Neural progenitor cell (in vitro differentiated cells): ENCODE results near the gene GFOD1. TPM values are rescaled to one million over a fixed set of nuclear protein-coding genes. Genes with fewer than 3 reads are reported as not detected.

ENCODE experiments used
- DNase-seq: peaks from one replicate; pipeline ENCODE4 v3.0.0-alpha.2; 2016; ENCODE audit warnings: low spot score
- H2AFZ ChIP-seq: fragments of 200-600 bp; sonication (generic); replicated peaks from 2 replicates; pipeline ENCODE4 v1.6.1; 2016; ENCODE audit warnings: antibody characterized with exemption
- H3F3A ChIP-seq: fragments of 200-600 bp; sonication (generic); 2 replicates; pipeline ENCODE4 v1.6.1; 2016; ENCODE audit warnings: antibody characterized with exemption, low read depth
- H3K27ac ChIP-seq: fragments of 200-600 bp; sonication (generic); 2 replicates; pipeline ENCODE4 v1.5.1; 2016; ENCODE audit warnings: mild to moderate bottlenecking
- H3K27me3 ChIP-seq: fragments of 200-600 bp; sonication (generic); 2 replicates; pipeline ENCODE4 v1.6.1; 2016; ENCODE audit warnings: mild to moderate bottlenecking, moderate library complexity
- H3K36me3 ChIP-seq: fragments of 200-600 bp; sonication (generic); 2 replicates; pipeline ENCODE4 v1.5.1; 2016
- H3K4me1 ChIP-seq: fragments of 200-600 bp; sonication (generic); 2 replicates; pipeline ENCODE4 v1.6.1; 2016; ENCODE audit warnings: mixed run types
- H3K4me2 ChIP-seq: fragments of 200-600 bp; sonication (generic); 2 replicates; pipeline ENCODE4 v1.6.1; 2016
- H3K4me3 ChIP-seq: fragments of 200-600 bp; sonication (generic); 2 replicates; pipeline ENCODE4 v1.5.1; 2016
- H3K79me2 ChIP-seq: fragments of 200-600 bp; sonication (generic); 2 replicates; pipeline ENCODE4 v1.6.1; 2016; ENCODE audit warnings: low read depth
- H3K9ac ChIP-seq: fragments of 200-600 bp; sonication (generic); 2 replicates; pipeline ENCODE4 v1.6.1; 2016
- H3K9me3 ChIP-seq: fragments of 200-600 bp; sonication (generic); 2 replicates; pipeline ENCODE4 v1.5.1; 2016; ENCODE audit warnings: low read depth
- H4K20me1 ChIP-seq: fragments of 200-600 bp; sonication (generic); 2 replicates; pipeline ENCODE4 v1.6.1; 2016; ENCODE audit warnings: low read depth
- H3K27ac Mint-ChIP-seq: 3 replicates; pipeline ENCODE4 v1.8.0; 2021; ENCODE audit warnings: mixed read lengths
- H3K27me3 Mint-ChIP-seq: 2 replicates; pipeline ENCODE4 v1.8.0; 2022; ENCODE audit warnings: low read depth, mild to moderate bottlenecking, inconsistent platforms, moderate library complexity, mixed read lengths; ENCODE audit not compliant: insufficient read depth
- H3K36me3 Mint-ChIP-seq: 3 replicates; pipeline ENCODE4 v1.8.0; 2021; ENCODE audit warnings: mixed read lengths
- H3K4me1 Mint-ChIP-seq: 3 replicates; pipeline ENCODE4 v1.8.0; 2021; ENCODE audit warnings: mixed read lengths
- H3K4me3 Mint-ChIP-seq: 3 replicates; pipeline ENCODE4 v1.8.0; 2021; ENCODE audit warnings: mild to moderate bottlenecking, moderate library complexity, mixed read lengths
- H3K9me3 Mint-ChIP-seq: 3 replicates; pipeline ENCODE4 v1.8.0; 2020; ENCODE audit warnings: mixed read lengths
- EZH2 ChIP-seq: fragments of 200-600 bp; sonication (generic); IDR thresholded peaks from 2 replicates; pipeline ENCODE4 v1.6.1; 2017; ENCODE audit warnings: antibody characterized with exemption, mild to moderate bottlenecking, moderate library complexity
- EZH2phosphoT487 ChIP-seq: fragments of 200-600 bp; sonication (generic); IDR thresholded peaks from 2 replicates; pipeline ENCODE4 v1.6.1; 2017; ENCODE audit warnings: antibody characterized with exemption
- total RNA-seq: library from RNA; depleted of rRNA; stranded (reverse); fragments of >200 nt; gene quantifications from 2 replicates; pipeline ENCODE4 v1.2.3, GENCODE V29; 2015; ENCODE audit warnings: low replicate concordance
- TF ChIP-seq, protein P1 (sequence below): fragments of 200-600 bp; sonication (generic); IDR thresholded peaks from 2 replicates; pipeline ENCODE4 v1.5.1; 2017; ENCODE audit warnings: antibody characterized with exemption, mild to moderate bottlenecking

The GFOD1 gene
- total RNA-seq, 1 donor from 2014 or later, result 1.8 TPM

DNA sequence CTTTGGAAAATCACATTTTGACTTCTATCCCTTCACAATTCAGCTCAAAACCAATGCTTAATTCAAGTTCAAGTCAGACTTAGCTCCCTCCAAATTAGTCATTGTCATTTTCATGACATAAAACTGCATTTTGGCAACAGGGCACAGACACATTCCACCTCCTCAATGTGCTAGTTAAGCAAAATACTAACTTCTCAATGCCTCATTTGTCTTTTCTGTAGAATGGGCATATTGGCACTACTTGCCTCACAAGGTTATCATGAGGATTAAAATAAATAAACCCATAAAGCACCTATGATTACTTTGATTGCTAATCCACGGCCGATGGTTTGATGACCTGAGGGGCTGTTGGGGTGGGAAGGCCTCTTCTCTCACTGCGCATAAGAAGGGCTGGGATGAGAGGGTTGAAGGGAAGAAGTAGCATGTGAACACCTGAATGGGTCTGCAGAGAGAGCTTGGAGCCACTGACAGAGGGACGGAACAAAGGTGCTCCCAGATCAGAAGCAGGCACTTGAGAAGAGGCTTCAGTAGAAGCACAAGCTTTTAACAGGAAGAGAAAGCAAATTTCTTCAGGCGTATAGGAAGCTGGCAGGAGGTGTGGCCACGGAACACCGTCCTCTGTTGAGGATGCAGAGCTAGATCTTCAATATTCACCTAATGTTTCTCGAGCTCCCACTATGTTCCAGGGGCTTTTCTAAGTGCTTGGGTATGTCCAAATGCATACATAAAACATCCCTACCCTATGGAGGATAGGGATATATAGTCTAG lies 147.4 kb downstream of the GFOD1 start:
- Histone ChIP-seq H3K27me3 (no peaks in the 10 kb centered on the region), H3K4me2 (no peak overlapping the region), H3K36me3 (no peaks in the 10 kb centered on the region), H3K4me1 (no peaks in the 10 kb centered on the region), H3K4me3 (no peak overlapping the region), H3K79me2 (no peaks in the 10 kb centered on the region), H2AFZ (no peak overlapping the region), H4K20me1 (no peaks in the 10 kb centered on the region), H3K9ac (no peak overlapping the region), H3K9me3 (no peaks in the 10 kb centered on the region), H3K27ac (no peak overlapping the region), H3F3A (no peaks in the 10 kb centered on the region)
- H3K9me3 Mint-ChIP-seq, result peaks cover 12% of the 10 kb centered on the region
- H3K36me3 Mint-ChIP-seq, result no peaks in the 10 kb centered on the region
- peaks cover 12% of the 10 kb centered on the region for H3K27me3 Mint-ChIP-seq
- H3K4me3 Mint-ChIP-seq, result no peak overlapping the region
- DNase-seq, result no peak
- TF ChIP-seq EZH2 (no peak), EZH2phosphoT487 (no peak)
- TF ChIP-seq, protein P1, sequence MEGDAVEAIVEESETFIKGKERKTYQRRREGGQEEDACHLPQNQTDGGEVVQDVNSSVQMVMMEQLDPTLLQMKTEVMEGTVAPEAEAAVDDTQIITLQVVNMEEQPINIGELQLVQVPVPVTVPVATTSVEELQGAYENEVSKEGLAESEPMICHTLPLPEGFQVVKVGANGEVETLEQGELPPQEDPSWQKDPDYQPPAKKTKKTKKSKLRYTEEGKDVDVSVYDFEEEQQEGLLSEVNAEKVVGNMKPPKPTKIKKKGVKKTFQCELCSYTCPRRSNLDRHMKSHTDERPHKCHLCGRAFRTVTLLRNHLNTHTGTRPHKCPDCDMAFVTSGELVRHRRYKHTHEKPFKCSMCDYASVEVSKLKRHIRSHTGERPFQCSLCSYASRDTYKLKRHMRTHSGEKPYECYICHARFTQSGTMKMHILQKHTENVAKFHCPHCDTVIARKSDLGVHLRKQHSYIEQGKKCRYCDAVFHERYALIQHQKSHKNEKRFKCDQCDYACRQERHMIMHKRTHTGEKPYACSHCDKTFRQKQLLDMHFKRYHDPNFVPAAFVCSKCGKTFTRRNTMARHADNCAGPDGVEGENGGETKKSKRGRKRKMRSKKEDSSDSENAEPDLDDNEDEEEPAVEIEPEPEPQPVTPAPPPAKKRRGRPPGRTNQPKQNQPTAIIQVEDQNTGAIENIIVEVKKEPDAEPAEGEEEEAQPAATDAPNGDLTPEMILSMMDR, result no peak
- peaks cover 11% of the 10 kb centered on the region for H3K4me1 Mint-ChIP-seq
- no peak overlapping the region for H3K27ac Mint-ChIP-seq

DNA sequence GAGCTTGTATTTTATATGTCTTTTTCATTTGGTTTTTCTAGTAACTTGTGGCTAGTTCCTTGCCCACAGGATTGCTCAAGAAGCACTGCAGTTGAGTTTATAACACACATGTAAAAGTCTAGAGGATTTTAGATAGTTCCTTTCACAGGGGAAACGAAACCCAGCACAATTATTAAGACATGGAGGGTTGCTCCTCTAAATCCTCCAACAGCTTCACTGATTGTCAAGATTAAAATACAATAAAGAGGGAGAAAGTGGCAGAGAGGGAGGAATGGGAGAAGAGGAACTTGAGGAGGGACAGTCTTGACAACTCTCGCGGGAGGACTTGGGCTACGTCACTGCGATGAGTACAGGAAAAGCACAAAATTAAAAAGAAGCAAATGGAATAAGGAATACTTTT lies 149.4 kb downstream of the GFOD1 start:
- Histone ChIP-seq H3K9ac (no peak overlapping the region), H3K27me3 (no peaks in the 10 kb centered on the region), H3K79me2 (no peaks in the 10 kb centered on the region), H3K4me3 (no peak overlapping the region), H3K9me3 (no peaks in the 10 kb centered on the region), H3K36me3 (no peaks in the 10 kb centered on the region), H3K4me2 (no peak overlapping the region), H3K27ac (no peak overlapping the region), H3K4me1 (no peaks in the 10 kb centered on the region), H4K20me1 (no peaks in the 10 kb centered on the region), H3F3A (no peaks in the 10 kb centered on the region), H2AFZ (peak overlapping the region; percentile 34)
- Mint-ChIP-seq H3K4me3 (no peak overlapping the region), H3K27ac (no peak overlapping the region), H3K36me3 (no peaks in the 10 kb centered on the region), H3K27me3 (peaks cover 9% of the 10 kb centered on the region), H3K9me3 (peaks cover 10% of the 10 kb centered on the region), H3K4me1 (peaks cover 11% of the 10 kb centered on the region)
- DNase-seq, result no peak
- TF ChIP-seq, protein P1, result no peak

DNA sequence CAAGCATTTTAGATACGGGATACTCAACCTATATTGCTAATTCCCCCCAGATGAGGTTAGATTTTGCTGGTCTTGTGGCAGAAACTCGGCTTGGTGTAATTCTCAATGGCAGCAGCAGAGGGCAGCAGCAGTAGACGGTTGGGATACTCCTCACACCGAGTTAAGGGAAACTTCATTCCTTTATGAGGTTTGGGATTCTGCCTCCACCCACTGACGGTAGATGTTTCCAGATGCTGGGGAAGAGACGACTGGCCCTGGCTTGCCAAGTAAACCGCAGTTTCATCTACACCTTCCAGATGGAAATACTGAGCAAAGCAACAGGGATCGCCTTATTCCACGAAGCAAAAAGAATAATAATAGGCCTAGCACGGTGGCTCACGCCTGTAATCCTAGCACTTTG lies 150.8 kb downstream of the GFOD1 start:
- no peaks in the 10 kb centered on the region for H3K9me3 Mint-ChIP-seq
- H3K4me3 Mint-ChIP-seq, result no peak overlapping the region
- H3K4me2 ChIP-seq, result no peak overlapping the region
- no peak for TF ChIP-seq EZH2
- TF ChIP-seq EZH2phosphoT487, result no peak
- TF ChIP-seq, protein P1, result peak; percentile 91
- no peaks in the 10 kb centered on the region for H3F3A ChIP-seq
- peaks cover 11% of the 10 kb centered on the region for H3K4me1 Mint-ChIP-seq
- H2AFZ ChIP-seq, result no peak overlapping the region
- DNase-seq, result peak; percentile 77
- H3K79me2 ChIP-seq, result no peaks in the 10 kb centered on the region
- H4K20me1 ChIP-seq, result no peaks in the 10 kb centered on the region
- H3K4me1 ChIP-seq, result no peaks in the 10 kb centered on the region
- H3K9ac ChIP-seq, result no peak overlapping the region
- H3K36me3 ChIP-seq, result no peaks in the 10 kb centered on the region
- H3K4me3 ChIP-seq, result no peak overlapping the region
- no peaks in the 10 kb centered on the region for H3K27me3 ChIP-seq
- H3K36me3 Mint-ChIP-seq, result no peaks in the 10 kb centered on the region
- H3K9me3 ChIP-seq, result no peaks in the 10 kb centered on the region
- H3K27me3 Mint-ChIP-seq, result peaks cover 9% of the 10 kb centered on the region
- no peak overlapping the region for H3K27ac ChIP-seq
- H3K27ac Mint-ChIP-seq, result no peak overlapping the region
